Fibroblast of the aortic adventitia (primary cell): Measurements from ENCODE around the gene PLEKHF1. TPM values are rescaled to one million over a fixed set of nuclear protein-coding genes. Genes with fewer than 3 reads are reported as not detected.
A peak's percentile ranks its signal among the peaks of the same experiment; 100 is the strongest.

Experiments used
- DNase-seq: peaks from one replicate; pipeline ENCODE4 v3.0.0-alpha.2; 2010; ENCODE audit warnings: low read depth
- H3K4me3 ChIP-seq: 2 replicates; pipeline ENCODE4 v1.5.1; 2011; ENCODE audit warnings: low read depth, mild to moderate bottlenecking, control low read depth, low read length, moderate library complexity
- total RNA-seq: library from RNA; depleted of rRNA; stranded (reverse); fragments of >200 nt; gene quantifications from 2 replicates; pipeline ENCODE4 v1.2.3, GENCODE V29; 2012; ENCODE audit warnings: low replicate concordance
- TF ChIP-seq, protein P1 (sequence below): IDR thresholded peaks from 2 replicates; pipeline ENCODE4 v1.5.1; 2011; ENCODE audit warnings: mild to moderate bottlenecking, low read length, control low read depth, inconsistent platforms; ENCODE audit not compliant: insufficient read depth

PLEKHF1 gene
- total RNA-seq, 1 donor: 29.4 TPM

- DNase-seq: no peak
- TF ChIP-seq, protein P1, sequence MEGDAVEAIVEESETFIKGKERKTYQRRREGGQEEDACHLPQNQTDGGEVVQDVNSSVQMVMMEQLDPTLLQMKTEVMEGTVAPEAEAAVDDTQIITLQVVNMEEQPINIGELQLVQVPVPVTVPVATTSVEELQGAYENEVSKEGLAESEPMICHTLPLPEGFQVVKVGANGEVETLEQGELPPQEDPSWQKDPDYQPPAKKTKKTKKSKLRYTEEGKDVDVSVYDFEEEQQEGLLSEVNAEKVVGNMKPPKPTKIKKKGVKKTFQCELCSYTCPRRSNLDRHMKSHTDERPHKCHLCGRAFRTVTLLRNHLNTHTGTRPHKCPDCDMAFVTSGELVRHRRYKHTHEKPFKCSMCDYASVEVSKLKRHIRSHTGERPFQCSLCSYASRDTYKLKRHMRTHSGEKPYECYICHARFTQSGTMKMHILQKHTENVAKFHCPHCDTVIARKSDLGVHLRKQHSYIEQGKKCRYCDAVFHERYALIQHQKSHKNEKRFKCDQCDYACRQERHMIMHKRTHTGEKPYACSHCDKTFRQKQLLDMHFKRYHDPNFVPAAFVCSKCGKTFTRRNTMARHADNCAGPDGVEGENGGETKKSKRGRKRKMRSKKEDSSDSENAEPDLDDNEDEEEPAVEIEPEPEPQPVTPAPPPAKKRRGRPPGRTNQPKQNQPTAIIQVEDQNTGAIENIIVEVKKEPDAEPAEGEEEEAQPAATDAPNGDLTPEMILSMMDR: no peak
- no peak overlapping the region for H3K4me3 ChIP-seq
Measured at GRCh38 chr19:29644210-29644609, 21.1 kb upstream of the PLEKHF1 start.

DNA sequence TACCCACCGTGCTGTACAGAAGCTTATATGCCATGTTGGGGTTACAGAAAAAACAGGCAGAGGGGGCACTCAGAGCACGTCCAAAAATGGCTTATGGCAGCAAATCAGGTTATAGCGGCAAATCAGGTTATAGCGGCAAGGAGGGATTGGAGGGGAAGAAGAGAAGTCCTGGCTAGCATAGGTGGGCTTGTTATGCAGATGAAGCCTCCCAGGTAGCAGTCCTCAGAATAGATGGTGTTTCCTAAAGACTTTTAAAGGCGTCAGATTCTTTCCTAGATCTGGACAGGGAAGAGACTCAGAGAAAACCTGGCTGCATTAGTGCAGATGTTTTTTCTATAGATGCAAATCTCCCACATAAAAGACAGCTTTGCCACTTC is 19.8 kb upstream of the PLEKHF1 start:
- no peak overlapping the region for H3K4me3 ChIP-seq
- no peak for DNase-seq
- TF ChIP-seq, protein P1: no peak

DNA sequence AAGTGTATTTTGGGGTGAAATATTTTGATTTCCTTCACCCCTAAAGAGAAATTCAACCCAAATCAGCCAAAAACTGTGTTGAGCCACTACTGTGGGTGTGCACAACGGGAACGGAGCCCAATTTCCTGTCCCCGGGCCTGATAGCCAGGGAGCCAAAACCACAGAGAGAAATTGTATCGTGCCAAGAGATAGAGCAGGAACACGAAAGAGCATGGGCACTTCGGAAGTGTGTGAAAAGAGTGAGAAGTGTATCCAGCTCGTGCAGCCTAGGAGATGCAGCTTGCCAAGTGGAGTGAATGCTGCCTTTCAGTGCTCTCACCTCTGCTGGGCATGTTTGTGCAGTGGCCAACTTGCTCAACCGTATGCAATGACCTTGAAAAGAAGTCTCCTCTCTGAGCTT is 19.4 kb upstream of the PLEKHF1 start:
- peak; percentile 92 for DNase-seq
- peak overlapping the region; percentile 11 for H3K4me3 ChIP-seq
- TF ChIP-seq, protein P1: no peak

DNA sequence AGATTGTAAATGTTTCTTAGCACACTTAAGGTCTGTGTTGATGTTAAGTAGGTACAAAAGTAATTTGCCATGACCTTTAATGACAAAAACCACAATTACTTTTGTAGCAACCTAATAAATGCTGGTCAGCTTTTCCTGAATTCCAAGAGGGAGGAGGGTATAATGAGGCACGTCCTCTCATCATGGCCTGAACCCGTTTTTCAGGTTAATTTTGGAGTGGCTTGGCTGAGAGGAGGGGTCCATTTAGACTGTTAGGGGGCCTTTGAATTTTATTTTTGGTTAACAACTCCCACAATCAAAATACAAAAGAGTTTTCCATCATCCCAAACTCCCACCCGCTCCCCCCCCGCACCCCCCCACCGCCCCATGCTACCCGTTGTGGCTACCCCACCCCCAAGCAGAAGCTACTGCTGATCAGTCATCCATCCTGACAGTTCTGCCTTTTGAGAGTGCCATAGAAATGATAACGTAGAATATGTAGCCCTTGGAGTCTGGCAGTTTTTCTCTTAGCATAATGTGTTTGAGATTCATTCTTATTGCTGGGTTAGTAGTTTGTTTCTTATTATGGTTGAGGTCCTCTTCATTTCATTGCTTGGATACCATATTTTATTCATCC is 14.4 kb upstream of the PLEKHF1 start:
- TF ChIP-seq, protein P1: no peak
- DNase-seq: no peak
- no peak overlapping the region for H3K4me3 ChIP-seq

- H3K4me3 ChIP-seq: no peak overlapping the region
- TF ChIP-seq, protein P1: no peak
- DNase-seq: no peak
Measured at GRCh38 chr19:29651622-29652394, 13.5 kb upstream of the PLEKHF1 start.

DNA sequence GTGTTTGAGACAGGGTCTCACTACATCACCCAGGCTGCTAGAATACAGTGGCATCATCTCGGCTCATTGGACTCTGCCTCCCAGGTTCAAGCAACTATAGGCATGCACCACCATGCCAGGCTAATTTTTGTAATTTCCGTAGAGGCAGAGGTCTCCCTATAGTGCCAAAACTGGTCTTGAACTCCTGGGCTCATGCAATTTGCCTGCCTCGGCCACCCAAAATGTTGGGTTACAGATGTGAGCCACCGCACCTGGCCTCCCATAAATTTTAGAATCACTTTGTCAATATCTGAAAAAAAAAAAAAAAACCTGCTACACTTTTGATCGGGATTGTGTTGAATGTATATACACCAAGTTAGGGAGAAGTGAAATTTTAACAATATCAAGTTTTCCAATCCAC is 11.9 kb upstream of the PLEKHF1 start:
- H3K4me3 ChIP-seq: no peak overlapping the region
- TF ChIP-seq, protein P1: no peak
- DNase-seq: no peak
